ENCODE results near the gene CDKN2B-AS1. TPM values are rescaled to one million over a fixed set of nuclear protein-coding genes. Genes with fewer than 3 reads are reported as not detected.

The CDKN2B-AS1 gene
- total and polyA plus RNA-seq, 7 donors: 0.49 to 264 (median 2.0) TPM

GRCh38 chr9:22028394-22028793 is 33.8 kb downstream of the CDKN2B-AS1 start:
- Histone ChIP-seq H3K9me3 (no peaks in the 10 kb centered on the region), H3K4me3 (no peak overlapping the region)
- intact Hi-C loops (cut with DNase I): no loop called here

GRCh38 chr9:22029231-22029630 is 34.6 kb downstream of the CDKN2B-AS1 start:
- Histone ChIP-seq H3K4me3 (no peak overlapping the region), H3K27me3 (no peaks in the 10 kb centered on the region), H3K9me3 (no peaks in the 10 kb centered on the region), H3K4me1 (no peaks in the 10 kb centered on the region), H3K36me3 (no peaks in the 10 kb centered on the region), H3K27ac (no peak overlapping the region)
- WGBS, 2 donors: 79 to 90% methylated on average over 4 of the region's 4 CpGs
- no peak for DNase-seq
- intact Hi-C loops (cut with DNase I): no loop called here
- TF ChIP-seq EP300 (IDR thresholded peaks at IDR 0.05): no peak
- TF ChIP-seq, protein P1, sequence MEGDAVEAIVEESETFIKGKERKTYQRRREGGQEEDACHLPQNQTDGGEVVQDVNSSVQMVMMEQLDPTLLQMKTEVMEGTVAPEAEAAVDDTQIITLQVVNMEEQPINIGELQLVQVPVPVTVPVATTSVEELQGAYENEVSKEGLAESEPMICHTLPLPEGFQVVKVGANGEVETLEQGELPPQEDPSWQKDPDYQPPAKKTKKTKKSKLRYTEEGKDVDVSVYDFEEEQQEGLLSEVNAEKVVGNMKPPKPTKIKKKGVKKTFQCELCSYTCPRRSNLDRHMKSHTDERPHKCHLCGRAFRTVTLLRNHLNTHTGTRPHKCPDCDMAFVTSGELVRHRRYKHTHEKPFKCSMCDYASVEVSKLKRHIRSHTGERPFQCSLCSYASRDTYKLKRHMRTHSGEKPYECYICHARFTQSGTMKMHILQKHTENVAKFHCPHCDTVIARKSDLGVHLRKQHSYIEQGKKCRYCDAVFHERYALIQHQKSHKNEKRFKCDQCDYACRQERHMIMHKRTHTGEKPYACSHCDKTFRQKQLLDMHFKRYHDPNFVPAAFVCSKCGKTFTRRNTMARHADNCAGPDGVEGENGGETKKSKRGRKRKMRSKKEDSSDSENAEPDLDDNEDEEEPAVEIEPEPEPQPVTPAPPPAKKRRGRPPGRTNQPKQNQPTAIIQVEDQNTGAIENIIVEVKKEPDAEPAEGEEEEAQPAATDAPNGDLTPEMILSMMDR (IDR thresholded peaks at IDR 0.05): no peak
- no peak for TF ChIP-seq POLR2A (IDR thresholded peaks at IDR 0.05)
- no peak for TF ChIP-seq POLR2AphosphoS5 (IDR thresholded peaks at IDR 0.05)

More at GRCh38 chr9:22028394-22028793, 33.8 kb downstream of the CDKN2B-AS1 start:
- Histone ChIP-seq H3K27me3 (no peaks in the 10 kb centered on the region), H3K27ac (no peak overlapping the region), H3K4me1 (no peaks in the 10 kb centered on the region), H3K36me3 (no peaks in the 10 kb centered on the region)
- TF ChIP-seq POLR2A (IDR thresholded peaks at IDR 0.05) (no peak), POLR2AphosphoS5 (IDR thresholded peaks at IDR 0.05) (no peak), EP300 (IDR thresholded peaks at IDR 0.05) (no peak)
- TF ChIP-seq, protein P1 (IDR thresholded peaks at IDR 0.05): no peak
- no peak for DNase-seq

- intact Hi-C loops (cut with DNase I): loop anchor here (10.0 kb wide), 1 partner anchor 215 kb away; no protein-coding TSS in a partner anchor
- WGBS, 2 donors: 13 to 25% methylated on average over 1 of the region's 1 CpG
- H3K4me1 ChIP-seq: no peaks in the 10 kb centered on the region
- no peak for DNase-seq
- H3K9me3 ChIP-seq: no peaks in the 10 kb centered on the region
- H3K27me3 ChIP-seq: no peaks in the 10 kb centered on the region
- H3K36me3 ChIP-seq: no peaks in the 10 kb centered on the region
- TF ChIP-seq, protein P1 (IDR thresholded peaks at IDR 0.05): no peak
- TF ChIP-seq POLR2AphosphoS5 (IDR thresholded peaks at IDR 0.05) (no peak), EP300 (IDR thresholded peaks at IDR 0.05) (no peak), POLR2A (IDR thresholded peaks at IDR 0.05) (no peak)
- no peak overlapping the region for H3K4me3 ChIP-seq
- no peak overlapping the region for H3K27ac ChIP-seq
Observed at GRCh38 chr9:22030101-22030598, 35.6 kb downstream of the CDKN2B-AS1 start.

DNA sequence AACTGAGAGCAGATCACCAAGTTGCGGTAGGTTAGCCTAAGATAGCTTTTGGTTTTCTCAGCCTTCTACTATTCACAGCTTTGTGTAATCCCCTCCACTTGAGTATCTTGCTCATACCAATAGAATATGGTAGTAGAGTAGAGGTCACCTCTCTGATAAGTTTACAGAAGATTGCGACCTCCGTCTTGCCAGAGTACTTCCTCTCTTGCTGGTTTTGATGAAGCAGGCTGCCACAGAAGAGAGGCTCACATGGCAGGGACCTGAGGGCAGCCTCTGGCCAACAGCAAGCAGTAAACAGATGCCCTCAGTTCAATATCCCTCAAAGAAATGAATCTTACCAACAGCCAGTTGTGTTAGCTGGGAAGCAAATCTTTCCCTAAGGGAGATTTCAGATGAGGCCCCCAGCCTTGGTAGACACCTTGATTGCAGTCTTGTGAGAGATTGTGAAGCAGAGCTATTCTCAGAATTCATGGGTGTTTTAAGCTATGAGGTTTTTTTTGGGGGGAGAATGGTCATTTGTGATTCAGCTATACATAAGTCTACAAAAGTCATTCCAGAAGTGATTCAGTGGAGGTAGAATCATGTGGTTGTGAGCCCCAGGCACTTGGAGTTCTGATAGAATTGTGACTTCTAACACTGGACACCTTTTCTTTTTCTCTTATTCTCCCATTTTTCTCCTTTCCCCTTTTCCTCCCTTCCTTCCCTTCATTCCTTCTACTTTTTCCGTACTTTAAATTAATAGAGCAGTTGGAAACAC is 37.2 kb downstream of the CDKN2B-AS1 start:
- no peak for DNase-seq
- H3K27me3 ChIP-seq: no peaks in the 10 kb centered on the region
- intact Hi-C loops (cut with DNase I): loop anchor here (10.0 kb wide), 1 partner anchor 217 kb away; no protein-coding TSS in a partner anchor
- no peak overlapping the region for H3K4me3 ChIP-seq
- H3K27ac ChIP-seq: no peak overlapping the region
- WGBS, 2 donors: 74 to 79% methylated on average over 4 of the region's 4 CpGs
- no peaks in the 10 kb centered on the region for H3K4me1 ChIP-seq
- H3K9me3 ChIP-seq: no peaks in the 10 kb centered on the region
- TF ChIP-seq POLR2A (IDR thresholded peaks at IDR 0.05): no peak
- TF ChIP-seq, protein P1 (IDR thresholded peaks at IDR 0.05): no peak
- TF ChIP-seq EP300 (IDR thresholded peaks at IDR 0.05): no peak
- TF ChIP-seq POLR2AphosphoS5 (IDR thresholded peaks at IDR 0.05): no peak
- H3K36me3 ChIP-seq: no peaks in the 10 kb centered on the region

Data from sigmoid colon (tissue), 7 donors.